Activated T-helper 9 cell treated with anti-CD3 and anti-CD28 coated beads, Interleukin-2, amount 50 U/mL, for 16 hours (primary cell): ENCODE results near the gene ZFAND3.

Source experiments
- DNase-seq: peaks from one replicate; pipeline ENCODE4 v3.0.0-alpha.2; 2020; ENCODE audit warnings: low read depth

The ZFAND3 gene

GRCh38 chr6:38154731-38155130 lies 335.2 kb downstream of the ZFAND3 start:
- no peak for DNase-seq

- no peak for DNase-seq
Measured at GRCh38 chr6:38155144-38155543, 335.6 kb downstream of the ZFAND3 start.

- DNase-seq, result no peak
Measured at GRCh38 chr6:38155621-38156204, 336.2 kb downstream of the ZFAND3 start.

- no peak for DNase-seq
Measured at GRCh38 chr6:38156818-38157565, 337.5 kb downstream of the ZFAND3 start.

- no peak for DNase-seq
Measured at GRCh38 chr6:38157905-38158304, 338.4 kb downstream of the ZFAND3 start.

GRCh38 chr6:38158762-38159350 lies 339.3 kb downstream of the ZFAND3 start:
- DNase-seq, result no peak

- DNase-seq, result no peak
Measured at GRCh38 chr6:38159596-38159995, 340.1 kb downstream of the ZFAND3 start.

- DNase-seq, result no peak
Measured at GRCh38 chr6:38160831-38161230, 341.3 kb downstream of the ZFAND3 start.

- DNase-seq, result no peak
Measured at GRCh38 chr6:38161331-38161730, 341.8 kb downstream of the ZFAND3 start.

- no peak for DNase-seq
Measured at GRCh38 chr6:38161754-38162492, 342.4 kb downstream of the ZFAND3 start.

GRCh38 chr6:38162493-38163185 lies 343.1 kb downstream of the ZFAND3 start:
- no peak for DNase-seq

- DNase-seq, result no peak
Measured at GRCh38 chr6:38163186-38164130, 343.9 kb downstream of the ZFAND3 start.

- DNase-seq, result no peak
Measured at GRCh38 chr6:38164131-38164481, 344.6 kb downstream of the ZFAND3 start.

GRCh38 chr6:38164671-38165108 lies 345.2 kb downstream of the ZFAND3 start:
- no peak for DNase-seq

GRCh38 chr6:38166411-38167240 lies 347.1 kb downstream of the ZFAND3 start:
- no peak for DNase-seq

GRCh38 chr6:38167598-38167997 lies 348.1 kb downstream of the ZFAND3 start:
- no peak for DNase-seq

GRCh38 chr6:38168126-38168525 lies 348.6 kb downstream of the ZFAND3 start:
- DNase-seq, result no peak

GRCh38 chr6:38168699-38169098 lies 349.2 kb downstream of the ZFAND3 start:
- no peak for DNase-seq

GRCh38 chr6:38169221-38169976 lies 349.9 kb downstream of the ZFAND3 start:
- no peak for DNase-seq
